ENCODE results near the gene CLEC10A. TPM values are rescaled to one million over a fixed set of nuclear protein-coding genes. Genes with fewer than 3 reads are reported as not detected.

CLEC10A gene
- total and polyA plus RNA-seq, 8 donors = 2.0 to 9.6 (median 3.6) TPM

DNA sequence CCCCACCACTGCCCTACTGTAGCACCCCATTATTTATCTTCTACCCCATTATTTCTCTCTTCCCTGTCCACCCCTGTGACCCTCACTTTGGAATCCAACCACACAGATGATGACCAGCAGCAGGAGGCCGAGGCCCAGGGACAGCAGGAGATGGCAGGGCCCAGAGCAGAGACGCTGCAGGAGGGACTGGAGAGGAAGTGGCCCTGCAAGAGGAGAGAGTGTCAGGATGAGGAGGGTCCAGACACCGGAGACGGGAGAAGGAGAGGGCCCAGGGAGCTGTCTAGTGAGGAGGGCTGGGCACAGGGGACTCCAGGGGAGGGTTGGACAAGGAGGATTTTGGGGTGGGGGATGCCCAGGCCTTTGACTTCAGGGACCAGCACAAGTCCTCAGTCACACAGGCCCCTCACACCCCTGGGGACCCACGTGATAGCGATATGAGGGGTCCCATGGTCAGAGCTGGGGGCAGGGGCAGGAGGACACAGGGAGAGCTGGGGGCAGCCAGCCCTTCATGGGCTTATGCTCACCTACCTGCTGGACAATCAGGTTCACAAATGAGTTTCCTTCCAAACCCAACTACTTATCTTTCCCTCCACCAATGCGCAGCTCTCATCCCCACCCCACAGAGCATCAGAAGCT lies 2.0 kb downstream of the CLEC10A start:
- Histone ChIP-seq H3K27ac (no peak overlapping the region), H3K36me3 (no peaks in the 10 kb centered on the region), H3K4me1 (peaks cover 0 to 15% of the 10 kb centered on the region in 2 donors), H3K27me3 (no peaks in the 10 kb centered on the region), H3K4me3 (no peak overlapping the region), H3K9me3 (no peaks in the 10 kb centered on the region)
- intact Hi-C loops (cut with DNase I) = no loop called here
- DNase-seq (no peak), ATAC-seq (no peak)
- TF ChIP-seq, protein P1, sequence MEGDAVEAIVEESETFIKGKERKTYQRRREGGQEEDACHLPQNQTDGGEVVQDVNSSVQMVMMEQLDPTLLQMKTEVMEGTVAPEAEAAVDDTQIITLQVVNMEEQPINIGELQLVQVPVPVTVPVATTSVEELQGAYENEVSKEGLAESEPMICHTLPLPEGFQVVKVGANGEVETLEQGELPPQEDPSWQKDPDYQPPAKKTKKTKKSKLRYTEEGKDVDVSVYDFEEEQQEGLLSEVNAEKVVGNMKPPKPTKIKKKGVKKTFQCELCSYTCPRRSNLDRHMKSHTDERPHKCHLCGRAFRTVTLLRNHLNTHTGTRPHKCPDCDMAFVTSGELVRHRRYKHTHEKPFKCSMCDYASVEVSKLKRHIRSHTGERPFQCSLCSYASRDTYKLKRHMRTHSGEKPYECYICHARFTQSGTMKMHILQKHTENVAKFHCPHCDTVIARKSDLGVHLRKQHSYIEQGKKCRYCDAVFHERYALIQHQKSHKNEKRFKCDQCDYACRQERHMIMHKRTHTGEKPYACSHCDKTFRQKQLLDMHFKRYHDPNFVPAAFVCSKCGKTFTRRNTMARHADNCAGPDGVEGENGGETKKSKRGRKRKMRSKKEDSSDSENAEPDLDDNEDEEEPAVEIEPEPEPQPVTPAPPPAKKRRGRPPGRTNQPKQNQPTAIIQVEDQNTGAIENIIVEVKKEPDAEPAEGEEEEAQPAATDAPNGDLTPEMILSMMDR (IDR thresholded peaks at IDR 0.05) = no peak

- H3K27ac ChIP-seq = no peak overlapping the region
- ATAC-seq (no peak), DNase-seq (no peak)
- TF ChIP-seq, protein P1 (IDR thresholded peaks at IDR 0.05) = no peak
- H3K9me3 ChIP-seq = no peaks in the 10 kb centered on the region
- no peaks in the 10 kb centered on the region for H3K27me3 ChIP-seq
- intact Hi-C loops (cut with DNase I) = no loop called here
- no peaks in the 10 kb centered on the region for H3K36me3 ChIP-seq
- H3K4me3 ChIP-seq = no peak overlapping the region
- peaks cover 0 to 5% of the 10 kb centered on the region in 2 donors for H3K4me1 ChIP-seq
These were observed 5.1 kb downstream of the CLEC10A start for GRCh38 chr17:7074931-7075330.

DNA sequence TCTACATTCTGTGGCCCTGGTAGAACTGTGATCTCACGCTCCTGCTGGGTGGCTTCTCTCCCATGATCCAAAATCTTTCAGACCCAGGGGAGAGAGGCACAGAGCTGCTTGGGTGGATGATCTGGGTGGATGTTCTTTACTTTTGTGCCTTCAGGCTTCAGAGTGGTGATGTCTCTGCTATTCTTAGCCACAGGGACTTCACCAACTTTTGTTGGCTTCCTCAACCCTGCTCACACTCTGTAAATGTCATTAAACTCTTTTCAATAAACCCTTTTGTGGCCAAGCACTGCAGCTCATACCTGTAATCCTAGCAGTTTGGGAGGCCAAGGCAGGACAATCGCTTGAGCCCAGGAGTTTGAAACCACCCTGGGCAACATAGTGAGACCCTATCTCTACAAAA lies 7.6 kb downstream of the CLEC10A start:
- Histone ChIP-seq H3K4me3 (no peak overlapping the region), H3K27ac (no peak overlapping the region), H3K27me3 (no peaks in the 10 kb centered on the region), H3K4me1 (no peaks in the 10 kb centered on the region), H3K36me3 (no peaks in the 10 kb centered on the region), H3K9me3 (peaks cover 0 to 15% of the 10 kb centered on the region in 2 donors)
- ATAC-seq (no peak), DNase-seq (no peak)
- intact Hi-C loops (cut with DNase I) = no loop called here
- TF ChIP-seq, protein P1 (IDR thresholded peaks at IDR 0.05) = no peak

GRCh38 chr17:7070712-7071111 lies 9.3 kb downstream of the CLEC10A start:
- Histone ChIP-seq H3K27ac (no peak overlapping the region), H3K4me1 (no peaks in the 10 kb centered on the region), H3K4me3 (no peak overlapping the region), H3K9me3 (peaks cover 0 to 15% of the 10 kb centered on the region in 2 donors), H3K27me3 (no peaks in the 10 kb centered on the region), H3K36me3 (no peaks in the 10 kb centered on the region)
- TF ChIP-seq, protein P1 (IDR thresholded peaks at IDR 0.05) = no peak
- no peak for ATAC-seq
- intact Hi-C loops (cut with DNase I) = no loop called here
- DNase-seq = no peak

- no peak for ATAC-seq
- H3K27me3 ChIP-seq = no peaks in the 10 kb centered on the region
- TF ChIP-seq, protein P1 (IDR thresholded peaks at IDR 0.05) = no peak
- no peak overlapping the region for H3K27ac ChIP-seq
- intact Hi-C loops (cut with DNase I) = no loop called here
- no peaks in the 10 kb centered on the region for H3K36me3 ChIP-seq
- no peaks in the 10 kb centered on the region for H3K4me1 ChIP-seq
- no peak for DNase-seq
- peaks cover 0 to 15% of the 10 kb centered on the region in 2 donors for H3K9me3 ChIP-seq
- H3K4me3 ChIP-seq = no peak overlapping the region
These were observed 11.8 kb downstream of the CLEC10A start for GRCh38 chr17:7068268-7068667.
